ENCODE results near the gene RAPGEF6.
"Not testable (repeated sequence)": the region's sequence is repeated elsewhere in the genome, so short reads cannot be mapped to it uniquely, and the experiment has no call there.

RAPGEF6 gene

GRCh38 chr5:131406975-131407638, 227.9 kb downstream of the RAPGEF6 start:
- H3K27ac ChIP-seq, result no peak overlapping the region
- no peak for TF ChIP-seq CTCF (IDR thresholded peaks at IDR 0.05)
- TF ChIP-seq ZFX (IDR thresholded peaks at IDR 0.05; ENCODE audit: borderline replicate concordance), result no peak

- H3K27ac ChIP-seq, result no peak overlapping the region
- TF ChIP-seq ZFX (IDR thresholded peaks at IDR 0.05; ENCODE audit: borderline replicate concordance) (no peak), CTCF (IDR thresholded peaks at IDR 0.05) (no peak)
Measured at GRCh38 chr5:131406076-131406475, 229.0 kb downstream of the RAPGEF6 start.

- TF ChIP-seq CTCF (IDR thresholded peaks at IDR 0.05), result no peak
- no peak for TF ChIP-seq ZFX (IDR thresholded peaks at IDR 0.05; ENCODE audit: borderline replicate concordance)
- H3K27ac ChIP-seq, result no peak overlapping the region
Measured at GRCh38 chr5:131405674-131406073, 229.4 kb downstream of the RAPGEF6 start.

GRCh38 chr5:131400585-131400984, 234.4 kb downstream of the RAPGEF6 start:
- H3K27ac ChIP-seq, result no peak overlapping the region
- no peak for TF ChIP-seq ZFX (IDR thresholded peaks at IDR 0.05; ENCODE audit: borderline replicate concordance)
- TF ChIP-seq CTCF (IDR thresholded peaks at IDR 0.05), result no peak

- not testable (repeated sequence) for H3K27ac ChIP-seq
Measured at GRCh38 chr5:131399007-131399406, 236.0 kb downstream of the RAPGEF6 start.

- TF ChIP-seq ZFX (IDR thresholded peaks at IDR 0.05; ENCODE audit: borderline replicate concordance) (no peak), CTCF (IDR thresholded peaks at IDR 0.05) (no peak)
- no peak overlapping the region for H3K27ac ChIP-seq
Measured at GRCh38 chr5:131396630-131397273, 238.3 kb downstream of the RAPGEF6 start.

- no peak overlapping the region for H3K27ac ChIP-seq
- no peak for TF ChIP-seq ZFX (IDR thresholded peaks at IDR 0.05; ENCODE audit: borderline replicate concordance)
- no peak for TF ChIP-seq CTCF (IDR thresholded peaks at IDR 0.05)
Measured at GRCh38 chr5:131396015-131396414, 239.0 kb downstream of the RAPGEF6 start.
